H9 (cell line): ENCODE measurements around the gene GRAMD1B. TPM values are rescaled to one million over a fixed set of nuclear protein-coding genes. Genes with fewer than 3 reads are reported as not detected.
A peak's percentile ranks its signal among the peaks of the same experiment; 100 is the strongest.

Source experiments
- DNase-seq: peaks from one replicate; pipeline ENCODE4 v3.0.0-alpha.2; 2017
- H2AFZ ChIP-seq: one replicate; pipeline ENCODE4 v1.6.1; 2013; ENCODE audit warnings: mild to moderate bottlenecking, low read length, control low read depth, moderate library complexity
- H2AK5ac ChIP-seq: 2 replicates; pipeline ENCODE4 v1.6.1; 2013; ENCODE audit warnings: low read length, control low read depth, mixed read lengths; ENCODE audit not compliant: insufficient read length
- H2BK120ac ChIP-seq: one replicate; pipeline ENCODE4 v1.6.1; 2013; ENCODE audit warnings: low read depth, mild to moderate bottlenecking, low read length, control low read depth, inconsistent platforms; ENCODE audit not compliant: poor library complexity, severe bottlenecking
- H2BK12ac ChIP-seq: 2 replicates; pipeline ENCODE4 v1.6.1; 2013; ENCODE audit warnings: low read length, control low read depth, mixed read lengths, low read depth; ENCODE audit not compliant: insufficient read length
- H2BK15ac ChIP-seq: 2 replicates; pipeline ENCODE4 v1.6.1; 2013; ENCODE audit warnings: low read depth, low read length, control low read depth
- H2BK20ac ChIP-seq: one replicate; pipeline ENCODE4 v1.6.1; 2013; ENCODE audit warnings: low read depth, mild to moderate bottlenecking, low read length, control low read depth, inconsistent platforms; ENCODE audit not compliant: poor library complexity, severe bottlenecking
- H2BK5ac ChIP-seq: 2 replicates; pipeline ENCODE4 v1.6.1; 2013; ENCODE audit warnings: low read length, control low read depth, mixed read lengths; ENCODE audit not compliant: insufficient read length
- H3K14ac ChIP-seq: 2 replicates; pipeline ENCODE4 v1.6.1; 2013; ENCODE audit warnings: low read length, control low read depth; ENCODE audit not compliant: insufficient read depth
- H3K18ac ChIP-seq: 2 replicates; pipeline ENCODE4 v1.6.1; 2013; ENCODE audit warnings: low read depth, mild to moderate bottlenecking, mixed read lengths, low read length, control low read depth; ENCODE audit not compliant: insufficient read length
- H3K23ac ChIP-seq: 2 replicates; pipeline ENCODE4 v1.6.1; 2013; ENCODE audit warnings: low read length, control low read depth, mixed read lengths, low read depth; ENCODE audit not compliant: insufficient read length
- H3K23me2 ChIP-seq: 2 replicates; pipeline ENCODE4 v1.6.1; 2013; ENCODE audit warnings: low read depth, mild to moderate bottlenecking, mixed read lengths, low read length, control low read depth; ENCODE audit not compliant: insufficient read length, poor library complexity, severe bottlenecking
- H3K27ac ChIP-seq: 2 replicates; pipeline ENCODE4 v1.5.1; 2013; ENCODE audit warnings: low read length, control low read depth, mixed read lengths, low read depth; ENCODE audit not compliant: insufficient read length
- H3K27me3 ChIP-seq: 2 replicates; pipeline ENCODE4 v1.6.1; 2013; ENCODE audit warnings: low read length, control low read depth, inconsistent platforms; ENCODE audit not compliant: insufficient read depth
- H3K4ac ChIP-seq: 2 replicates; pipeline ENCODE4 v1.6.1; 2013; ENCODE audit warnings: low read depth, mild to moderate bottlenecking, control low read depth, inconsistent platforms, low read length, moderate library complexity
- H3K4me1 ChIP-seq: 2 replicates; pipeline ENCODE4 v1.6.1; 2013; ENCODE audit warnings: low read length, control low read depth, inconsistent platforms; ENCODE audit not compliant: insufficient read depth
- H3K4me2 ChIP-seq: 2 replicates; pipeline ENCODE4 v1.6.1; 2013; ENCODE audit warnings: low read length, control low read depth, mixed read lengths; ENCODE audit not compliant: insufficient read length, insufficient read depth
- H3K56ac ChIP-seq: 2 replicates; pipeline ENCODE4 v1.6.1; 2013; ENCODE audit warnings: low read depth, mild to moderate bottlenecking, mixed read lengths, low read length, control low read depth; ENCODE audit not compliant: insufficient read length
- H3K79me1 ChIP-seq: 2 replicates; pipeline ENCODE4 v1.6.1; 2013; ENCODE audit warnings: low read depth, mild to moderate bottlenecking, moderate library complexity, low read length, control low read depth, inconsistent platforms; ENCODE audit not compliant: insufficient read depth, poor library complexity, severe bottlenecking
- H3K79me2 ChIP-seq: 2 replicates; pipeline ENCODE4 v1.6.1; 2013; ENCODE audit warnings: low read length, control low read depth, inconsistent platforms; ENCODE audit not compliant: insufficient read depth
- H3K9ac ChIP-seq: 2 replicates; pipeline ENCODE4 v1.6.1; 2013; ENCODE audit warnings: low read length, control low read depth, mixed read lengths; ENCODE audit not compliant: insufficient read length; ENCODE audit errors: extremely low read depth
- H3K9me3 ChIP-seq: one replicate; pipeline ENCODE4 v1.6.1; 2013; ENCODE audit warnings: low read depth, low read length, inconsistent platforms; ENCODE audit not compliant: control insufficient read depth
- H3T11ph ChIP-seq: one replicate; pipeline ENCODE4 v1.6.1; 2013; ENCODE audit warnings: mild to moderate bottlenecking, low read length, control low read depth, inconsistent platforms
- H4K20me1 ChIP-seq: one replicate; pipeline ENCODE4 v1.6.1; 2013; ENCODE audit not compliant: control insufficient read depth, insufficient read length, insufficient read depth
- H4K5ac ChIP-seq: 2 replicates; pipeline ENCODE4 v1.6.1; 2013; ENCODE audit warnings: low read depth, mild to moderate bottlenecking, mixed read lengths, low read length, control low read depth; ENCODE audit not compliant: insufficient read length
- H4K8ac ChIP-seq: replicated peaks from 2 replicates; pipeline ENCODE4 v1.6.1; 2013; ENCODE audit warnings: low read length, control low read depth, mixed read lengths, low read depth; ENCODE audit not compliant: insufficient read length
- H4K91ac ChIP-seq: 2 replicates; pipeline ENCODE4 v1.6.1; 2013; ENCODE audit warnings: low read depth, mild to moderate bottlenecking, moderate library complexity, mixed read lengths, low read length, control low read depth; ENCODE audit not compliant: insufficient read length
- H3K27ac Mint-ChIP-seq, 3 experiments: 2 replicates in 2 of 3; 3 replicates in 1 of 3; pipeline ENCODE4 v1.8.0; 2020 to 2021; ENCODE audit warnings: mixed read lengths in 3 of 3, mild to moderate bottlenecking in 1 of 3, moderate library complexity in 1 of 3
- H3K27me3 Mint-ChIP-seq: 2 replicates; pipeline ENCODE4 v1.8.0; 2021; ENCODE audit warnings: low read depth, mild to moderate bottlenecking, moderate library complexity, mixed read lengths
- H3K36me3 Mint-ChIP-seq, 3 experiments: 2 replicates in 2 of 3; 3 replicates in 1 of 3; pipeline ENCODE4 v1.8.0; 2020 to 2021; ENCODE audit warnings: low read depth in 3 of 3, mixed read lengths in 3 of 3; ENCODE audit not compliant: insufficient read depth in 1 of 3
- H3K4me1 Mint-ChIP-seq, 2 experiments: 2 replicates each; pipeline ENCODE4 v1.8.0; 2020; ENCODE audit warnings: mixed read lengths in 2 of 2
- H3K4me3 Mint-ChIP-seq, 2 experiments: 2 replicates in 1 of 2; 3 replicates in 1 of 2; pipeline ENCODE4 v1.8.0; 2020 to 2021; ENCODE audit warnings: mild to moderate bottlenecking in 2 of 2, mixed read lengths in 2 of 2, moderate library complexity in 1 of 2
- H3K9me3 Mint-ChIP-seq, 2 experiments: 2 replicates in 1 of 2; 3 replicates in 1 of 2; pipeline ENCODE4 v1.8.0; 2020; ENCODE audit warnings: mild to moderate bottlenecking in 2 of 2, mixed read lengths in 2 of 2, moderate library complexity in 1 of 2
- CTCF ChIP-seq: fragments of 200-600 bp; sonication (generic); conservative IDR thresholded peaks from 3 replicates; pipeline ENCODE4 v1.8.0; 2021; ENCODE audit warnings: antibody characterized with exemption, mild to moderate bottlenecking
- WGBS: extraction: QIAGEN DNeasy Blood & Tissue Kit; methylation state at CpG from one replicate; pipeline ENCODE4 v1.1.7; 2013; ENCODE audit warnings: missing lambda C conversion rate, low lambda C conversion rate, mixed read lengths; ENCODE audit not compliant: insufficient read length; ENCODE audit errors: extremely low coverage; 5-methylcytosine and 5-hydroxymethylcytosine counted together
- total RNA-seq: library from RNA; stranded (reverse); gene quantifications from 2 replicates; pipeline ENCODE4 v1.2.1, GENCODE V29; 2021

Gene GRAMD1B
- total RNA-seq, 1 experiment from 2014 or later, result 25.9 TPM

GRCh38 chr11:123526027-123526805, 96.1 kb downstream of the GRAMD1B start:
- Histone ChIP-seq H3K4me1 (peaks cover 9% of the 10 kb centered on the region; the same call in 1 of the 2 replicates), H2BK120ac (no peak overlapping the region), H3K9ac (no peak overlapping the region), H3K4me2 (no peak overlapping the region), H3K27me3 (no peaks in the 10 kb centered on the region), H3K27ac (no peak overlapping the region), H3K4ac (no peak overlapping the region), H3K23me2 (no peaks in the 10 kb centered on the region), H4K20me1 (no peaks in the 10 kb centered on the region), H3K79me2 (no peaks in the 10 kb centered on the region), H2BK12ac (no peak overlapping the region), H2BK20ac (no peak overlapping the region), H2AK5ac (no peak overlapping the region), H3K9me3 (no peaks in the 10 kb centered on the region), H2BK15ac (no peak overlapping the region), H2BK5ac (no peak overlapping the region), H3K56ac (no peak overlapping the region), H3K14ac (no peak overlapping the region), H3K79me1 (no peaks in the 10 kb centered on the region), H3T11ph (no peak overlapping the region), H4K91ac (no peak overlapping the region), H4K5ac (no peak overlapping the region), H3K18ac (no peak overlapping the region), H4K8ac (no peak overlapping the region), H2AFZ (no peak overlapping the region), H3K23ac (no peak overlapping the region)
- WGBS, result no CpG with 5 or more reads among the region's 22 CpGs
- H3K27me3 Mint-ChIP-seq, result no peaks in the 10 kb centered on the region; the same call in 1 of the 2 replicates
- no peak for DNase-seq
- H3K9me3 Mint-ChIP-seq, result no peaks in the 10 kb centered on the region
- no peaks in the 10 kb centered on the region; a peak in 3 of 7 replicates for H3K36me3 Mint-ChIP-seq
- no peak overlapping the region for H3K4me3 Mint-ChIP-seq
- peaks cover 53 to 59% of the 10 kb centered on the region in 2 experiments for H3K4me1 Mint-ChIP-seq
- H3K27ac Mint-ChIP-seq, result peak overlapping the region in 1 of 3 experiments; percentile 55; a peak in 2 of 7 replicates
- TF ChIP-seq CTCF, result no peak
